ENCODE data around the gene RBM33. TPM values are rescaled to one million over a fixed set of nuclear protein-coding genes. Genes with fewer than 3 reads are reported as not detected.
A peak's percentile ranks its signal among the peaks of the same experiment; 100 is the strongest.

The RBM33 gene
- total and polyA plus RNA-seq, 8 donors = 7.5 to 182 (median 60.5) TPM

- H3K27me3 ChIP-seq = peaks cover 33 to 99% (median 78%) of the 10 kb centered on the region in 3 donors
- DNase-seq = peak in 1 of 2 donors; percentile 65
These were observed 167.7 kb downstream of the RBM33 start, which contains the start of gene SHH for GRCh38 chr7:155811895-155812761. SHH (minus strand) TSS chr7:155812463; CDS start chr7:155812122, 341 bp downstream.

GRCh38 chr7:155813125-155813524 lies 168.7 kb downstream of the RBM33 start:
- intact Hi-C loops (cut with DNase I; ENCODE audit: low total_unique reads) = no loop called here
- TF ChIP-seq EP300 (IDR thresholded peaks at IDR 0.05) (no peak), POLR2AphosphoS5 (IDR thresholded peaks at IDR 0.05) (no peak), CTCF (IDR thresholded peaks at IDR 0.05) (no peak), POLR2A (IDR thresholded peaks at IDR 0.05) (no peak)
- peak overlapping the region in 1 of 4 donors; percentile 59 for H3K4me3 ChIP-seq
- no peaks in the 10 kb centered on the region for H3K9me3 ChIP-seq
- H3K36me3 ChIP-seq = no peaks in the 10 kb centered on the region
- peaks cover 27 to 99% (median 71%) of the 10 kb centered on the region in 3 donors for H3K27me3 ChIP-seq
- WGBS, 5 donors = 28 to 56% (median 43%) methylated on average over 8 of the region's 8 CpGs
- DNase-seq = no peak
- H3K4me1 ChIP-seq = peaks cover 34 to 57% (median 46%) of the 10 kb centered on the region in 4 donors
- H3K27ac ChIP-seq = no peak overlapping the region

More at GRCh38 chr7:155811895-155812761, 167.7 kb downstream of the RBM33 start, which contains the start of gene SHH:
- TF ChIP-seq CTCF (IDR thresholded peaks at IDR 0.05) = no peak
- TF ChIP-seq POLR2A (IDR thresholded peaks at IDR 0.05) = no peak
- TF ChIP-seq EP300 (IDR thresholded peaks at IDR 0.05) = no peak
- Histone ChIP-seq H3K27ac (peak within 1 kb of the TSS; percentile 33 to 91 (median 76)), H3K9me3 (no peaks in the 10 kb centered on the region), H3K36me3 (no peaks in the 10 kb centered on the region), H3K4me1 (peaks cover 38 to 64% (median 51%) of the 10 kb centered on the region in 4 donors), H3K4me3 (peak within 1 kb of the TSS; percentile 41 to 59 (median 46))
- intact Hi-C loops (cut with DNase I; ENCODE audit: low total_unique reads) = no loop called here
- WGBS, 5 donors = 1 to 3% (median 1%) methylated on average over 21 to 53 of the region's 53 CpGs

- Histone ChIP-seq H3K27ac (no peak overlapping the region), H3K36me3 (no peaks in the 10 kb centered on the region), H3K4me1 (peaks cover 33 to 57% (median 46%) of the 10 kb centered on the region in 4 donors), H3K27me3 (peaks cover 21 to 99% (median 64%) of the 10 kb centered on the region in 3 donors), H3K9me3 (no peaks in the 10 kb centered on the region), H3K4me3 (no peak overlapping the region)
- TF ChIP-seq POLR2A (IDR thresholded peaks at IDR 0.05) (no peak), CTCF (IDR thresholded peaks at IDR 0.05) (no peak), POLR2AphosphoS5 (IDR thresholded peaks at IDR 0.05) (no peak), EP300 (IDR thresholded peaks at IDR 0.05) (no peak)
- no peak for DNase-seq
- 51 to 65% (median 57%) methylated on average over 12 to 19 of the region's 19 CpGs for WGBS, 5 donors
- intact Hi-C loops (cut with DNase I; ENCODE audit: low total_unique reads) = no loop called here
These were observed 169.3 kb downstream of the RBM33 start for GRCh38 chr7:155813546-155814315.
